H1 (cell line): ENCODE results near the gene MAOB. TPM values are rescaled to one million over a fixed set of nuclear protein-coding genes. Genes with fewer than 3 reads are reported as not detected.

Experiments used
- BACH1 ChIP-seq: IDR thresholded peaks from 2 replicates; pipeline ENCODE4 v1.6.1; 2012; ENCODE audit warnings: low read length, improper control_type of control experiment
- CTBP2 ChIP-seq: IDR thresholded peaks from 2 replicates; pipeline ENCODE4 v1.7.0; 2011; ENCODE audit warnings: borderline replicate concordance, mild to moderate bottlenecking, moderate library complexity, mixed read lengths, low read length; ENCODE audit not compliant: insufficient read depth, insufficient read length
- SAP30 ChIP-seq: fragments of 300-600 bp; sonication (generic); IDR thresholded peaks from 2 replicates; pipeline ENCODE4 v1.7.1; 2012; ENCODE audit warnings: low read length, moderate library complexity, mild to moderate bottlenecking, inconsistent platforms; ENCODE audit not compliant: insufficient read depth, insufficient replicate concordance
- SIN3A ChIP-seq, 2 experiments: IDR thresholded peaks in 1 of 2; conservative IDR thresholded peaks in 1 of 2; 2 replicates each; pipeline ENCODE4 v1.6.1; 2011 to 2012; ENCODE audit warnings: low read length in 2 of 2, improper control_type of control experiment in 1 of 2, low read depth in 1 of 2, mild to moderate bottlenecking in 1 of 2
- SUZ12 ChIP-seq: fragments of 200-600 bp; sonication (generic); IDR thresholded peaks from 2 replicates; pipeline ENCODE4 v1.6.1; 2012; ENCODE audit warnings: mild to moderate bottlenecking, inconsistent platforms, low read length, moderate library complexity, mixed read lengths
- polyA plus RNA-seq, 7 experiments: library from polyadenylated mRNA; depleted of rRNA in 3 of 7; stranded (reverse) in 5 of 7; unstranded in 2 of 7; fragments of >200 nt in 5 of 7; fragments of 200-250 nt in 2 of 7; gene quantifications; 1 replicate in 5 of 7; 2 replicates in 1 of 7; 4 replicates in 1 of 7; pipeline versions ENCODE4 v1.2.1 to v1.2.3, GENCODE V29; 2011 to 2013; ENCODE audit warnings: missing spikeins in 2 of 7, mixed read lengths in 2 of 7
- total RNA-seq: library from RNA; stranded (reverse); fragmentation: NEBNext Ultra II Directional; extraction: Animal tissue kit (Norgen Biotek cat#: 25700); gene quantifications from 2 replicates; pipeline ENCODE4 v1.2.1, GENCODE V29; 2021

MAOB gene
- total and polyA plus RNA-seq, 2 of the 8 experiments (the other 6 are each of a cell fraction or from before 2014, with no cell fraction given): 0.73 to 1.1 TPM

- TF ChIP-seq BACH1 (no peak), SIN3A (conservative IDR thresholded peaks at IDR 0.05 in 1 of 2, IDR thresholded peaks at IDR 0.05 in 1 of 2; ENCODE audit: low read depth in 1 of 2, low read length in 2 of 2) (no peak), SAP30 (no peak), CTBP2 (no peak), SUZ12 (no peak)
These were observed 64.8 kb downstream of the MAOB start (continued) for GRCh38 chrX:43817444-43817843.
